IMR-90 (cell line): Measurements from ENCODE around the gene SYT5. TPM values are rescaled to one million over a fixed set of nuclear protein-coding genes. Genes with fewer than 3 reads are reported as not detected.

ENCODE experiments used
- ATAC-seq: fragments of 200-7000 bp; cut with Tn5 transposase; 2 replicates; pipeline ENCODE4 v1.9.1; 2020; ENCODE audit warnings: low read depth, mild to moderate bottlenecking, moderate library complexity
- BruUV-seq: library from RNA; stranded (reverse); fragments of 400-500 nt; replicated peaks from 2 replicates; lab custom pipeline; 2021; lab: Mats Ljungman, UMichigan
- CTCF ChIA-PET: fragments of 300-600 bp; formaldehyde crosslinking; extraction: SDS; loops from one replicate; lab custom pipeline; 2021; ENCODE audit warnings: antibody characterized with exemption; lab: Yijun Ruan, JAX
- POLR2A ChIA-PET: fragments of 300-600 bp; sonication (Branson Sonifier 250); formaldehyde crosslinking; loops from one replicate; lab custom pipeline; 2022; ENCODE audit warnings: antibody characterized with exemption; ENCODE audit not compliant: unreplicated experiment; lab: Charles Lee
- DNase-seq: peaks from one replicate; pipeline ENCODE4 v3.0.0; 2013
- H2AFZ ChIP-seq: replicated peaks from 2 replicates; pipeline ENCODE3; 2013; ENCODE audit warnings: low read length, mild to moderate bottlenecking; ENCODE audit not compliant: poor library complexity
- H2AK5ac ChIP-seq: 2 replicates; pipeline ENCODE4 v1.6.1; 2013; ENCODE audit warnings: low read depth, low read length, inconsistent platforms
- H2AK9ac ChIP-seq: replicated peaks from 2 replicates; pipeline ENCODE3; 2013; ENCODE audit warnings: mild to moderate bottlenecking, low read depth, low read length, moderate library complexity; ENCODE audit not compliant: poor library complexity
- H2BK120ac ChIP-seq: 2 replicates; pipeline ENCODE4 v1.6.1; 2013; ENCODE audit warnings: low read depth, low read length, inconsistent platforms
- H2BK15ac ChIP-seq: 3 replicates; pipeline ENCODE4 v1.6.1; 2013; ENCODE audit warnings: low read depth, low read length, inconsistent platforms
- H2BK20ac ChIP-seq: 2 replicates; pipeline ENCODE4 v1.6.1; 2013; ENCODE audit warnings: low read depth, mild to moderate bottlenecking, inconsistent platforms, low read length, moderate library complexity
- H2BK5ac ChIP-seq: 2 replicates; pipeline ENCODE4 v1.6.1; 2013; ENCODE audit warnings: mild to moderate bottlenecking, low read depth, low read length, inconsistent platforms; ENCODE audit not compliant: poor library complexity, severe bottlenecking
- H3K14ac ChIP-seq: replicated peaks from 2 replicates; pipeline ENCODE4 v1.6.1; 2013; ENCODE audit warnings: low read depth, low read length, inconsistent platforms
- H3K18ac ChIP-seq: 2 replicates; pipeline ENCODE4 v1.6.1; 2013; ENCODE audit warnings: low read depth, low read length, control low read depth
- H3K23ac ChIP-seq: 2 replicates; pipeline ENCODE4 v1.6.1; 2013; ENCODE audit warnings: low read depth, low read length, inconsistent platforms
- H3K27ac ChIP-seq: 2 replicates; pipeline ENCODE4 v1.5.1; 2013; ENCODE audit warnings: mild to moderate bottlenecking, control low read depth, low read length; ENCODE audit not compliant: insufficient read depth
- H3K27me3 ChIP-seq: 2 replicates; pipeline ENCODE4 v1.6.1; 2013; ENCODE audit warnings: low read length; ENCODE audit not compliant: control insufficient read depth, insufficient read depth
- H3K36me3 ChIP-seq: 2 replicates; pipeline ENCODE4 v1.6.1; 2013; ENCODE audit warnings: low read length, mixed read lengths; ENCODE audit not compliant: control insufficient read depth, insufficient read depth
- H3K4ac ChIP-seq: 2 replicates; pipeline ENCODE4 v1.6.1; 2013; ENCODE audit warnings: low read depth, low read length, inconsistent platforms
- H3K4me1 ChIP-seq: 2 replicates; pipeline ENCODE4 v1.6.1; 2013; ENCODE audit warnings: low read length, mixed read lengths; ENCODE audit not compliant: control insufficient read depth, insufficient read depth
- H3K4me2 ChIP-seq: 2 replicates; pipeline ENCODE4 v1.6.1; 2013; ENCODE audit warnings: low read depth, mild to moderate bottlenecking, control low read depth, low read length, moderate library complexity
- H3K4me3 ChIP-seq: 2 replicates; pipeline ENCODE4 v1.5.1; 2013; ENCODE audit warnings: low read depth, mild to moderate bottlenecking, control low read depth, low read length, moderate library complexity; ENCODE audit not compliant: insufficient read depth
- H3K56ac ChIP-seq: 2 replicates; pipeline ENCODE4 v1.6.1; 2013; ENCODE audit warnings: low read length, inconsistent platforms; ENCODE audit not compliant: insufficient read depth; ENCODE audit errors: extremely low read depth
- H3K79me1 ChIP-seq, 2 experiments: 2 replicates each; pipeline ENCODE4 v1.6.1; 2013; ENCODE audit warnings: low read length in 2 of 2, inconsistent platforms in 1 of 2, low read depth in 1 of 2
- H3K9ac ChIP-seq: 2 replicates; pipeline ENCODE4 v1.6.1; 2013; ENCODE audit warnings: low read depth, low read length, control low read depth
- H3K9me1 ChIP-seq: 2 replicates; pipeline ENCODE4 v1.6.1; 2013; ENCODE audit warnings: low read length, inconsistent platforms; ENCODE audit not compliant: insufficient read depth
- H3K9me3 ChIP-seq: 2 replicates; pipeline ENCODE4 v1.6.1; 2013; ENCODE audit warnings: low read length; ENCODE audit not compliant: control insufficient read depth, insufficient read depth
- H4K20me1 ChIP-seq: 2 replicates; pipeline ENCODE4 v1.6.1; 2013; ENCODE audit warnings: low read length, inconsistent platforms; ENCODE audit not compliant: insufficient read depth
- H4K5ac ChIP-seq: 2 replicates; pipeline ENCODE4 v1.6.1; 2013; ENCODE audit warnings: mild to moderate bottlenecking, low read depth, low read length, control low read depth
- H4K8ac ChIP-seq, 2 experiments: 2 replicates each; pipeline ENCODE4 v1.6.1; 2013; ENCODE audit warnings: low read depth in 2 of 2, low read length in 2 of 2, control low read depth in 1 of 2, inconsistent platforms in 1 of 2
- H4K91ac ChIP-seq: 2 replicates; pipeline ENCODE4 v1.6.1; 2013; ENCODE audit warnings: low read depth, low read length, inconsistent platforms; ENCODE audit not compliant: insufficient read depth
- NFE2L2 ChIP-seq: fragments of 150-350 bp; IDR thresholded peaks from 2 replicates; pipeline ENCODE4 v1.6.1; 2016; ENCODE audit warnings: low read depth, mild to moderate bottlenecking, low read length
- POLR2A ChIP-seq: IDR thresholded peaks from 2 replicates; pipeline ENCODE4 v1.6.1; 2012; ENCODE audit warnings: mild to moderate bottlenecking, low read depth, low read length
- RAD21 ChIP-seq: IDR thresholded peaks from 2 replicates; pipeline ENCODE4 v1.6.1; 2012; ENCODE audit warnings: low read length, improper control_type of control experiment
- RCOR1 ChIP-seq: IDR thresholded peaks from 2 replicates; pipeline ENCODE4 v1.6.1; 2012; ENCODE audit warnings: mild to moderate bottlenecking, low read length, improper control_type of control experiment; ENCODE audit not compliant: insufficient replicate concordance
- RFX5 ChIP-seq: IDR thresholded peaks from 2 replicates; pipeline ENCODE4 v1.8.0; 2012; ENCODE audit warnings: low read depth, mild to moderate bottlenecking, low read length, moderate library complexity
- SMC3 ChIP-seq: fragments of 150-350 bp; IDR thresholded peaks from 2 replicates; pipeline ENCODE4 v1.6.1; 2016; ENCODE audit warnings: low read depth, mild to moderate bottlenecking, antibody characterized with exemption, low read length, moderate library complexity
- WGBS, 2 experiments: methylation state at CpG; one replicate each; pipeline versions ENCODE4 v1.1.5 to v1.1.7; 2013; ENCODE audit warnings: missing lambda C conversion rate in 2 of 2; ENCODE audit not compliant: insufficient read length in 1 of 2; ENCODE audit errors: extremely low coverage in 2 of 2; 5-methylcytosine and 5-hydroxymethylcytosine counted together
- dilution Hi-C: fragments of 300-500 bp; cut with HindIII; formaldehyde crosslinking; loops from one replicate; pipeline ENCODE4 v1.14.3; 2018; ENCODE audit warnings: low sequenced_read_pairs; ENCODE audit not compliant: unreplicated experiment
- in situ Hi-C: fragments of 300-500 bp; cut with MboI; formaldehyde crosslinking; loops from 3 replicates; pipeline ENCODE4 v1.14.3; 2019; ENCODE audit warnings: low sequenced_read_pairs, inconsistent platforms, mixed read lengths
- intact Hi-C: fragments of 100-400 bp; cut with micrococcal nuclease; formaldehyde crosslinking; loops from 2 replicates; pipeline ENCODE4 v1.10.0; 2022
- polyA plus RNA-seq, 3 experiments: library from polyadenylated mRNA; depleted of rRNA; stranded (reverse); fragments of >200 nt; gene quantifications; 2 replicates each; pipeline ENCODE4 v1.2.3, GENCODE V29; 2012; ENCODE audit warnings: low replicate concordance in 1 of 3
- total RNA-seq: library from RNA; depleted of rRNA; stranded (reverse); fragments of >200 nt; gene quantifications from 2 replicates; pipeline ENCODE4 v1.2.3, GENCODE V29; 2012

SYT5 gene
- total and polyA plus RNA-seq, 2 of the 4 experiments (the other 2 are of a cell fraction), result under 0.01 to 0.15 TPM

- dilution Hi-C loops (no loop called here), intact Hi-C loops (no loop called here), in situ Hi-C loops (no loop called here)
- H2AFZ ChIP-seq, result no peak overlapping the region
- no peak overlapping the region for H3K4ac ChIP-seq
- H3K4me3 ChIP-seq, result no peak overlapping the region
- no peak overlapping the region for H3K4me2 ChIP-seq
- no peak overlapping the region for H4K91ac ChIP-seq
- H3K9me3 ChIP-seq, result no peaks in the 10 kb centered on the region
- no peak overlapping the region for H4K5ac ChIP-seq
- H3K79me1 ChIP-seq, result peaks cover 0 to 3% of the 10 kb centered on the region in 2 experiments; a peak in 1 of 4 replicates
- H3K4me1 ChIP-seq, result no peaks in the 10 kb centered on the region
- H3K56ac ChIP-seq, result no peak overlapping the region
- no peak overlapping the region for H2AK9ac ChIP-seq
- H3K9me1 ChIP-seq, result 0 out of 2 replicates have a peak, but pooled peaks cover 6% of the 10 kb centered on the region
- no peak overlapping the region for H2BK120ac ChIP-seq
- WGBS, 2 experiments, result 96% methylated on average over 15 of the region's 25 CpGs; no CpG with 5 or more reads in 1 of the 2 experiments
- peaks cover 11% of the 10 kb centered on the region for H4K20me1 ChIP-seq
- no peak overlapping the region for H3K9ac ChIP-seq
- POLR2A ChIA-PET, result no interaction called here
- no peaks in the 10 kb centered on the region for H3K27me3 ChIP-seq
- no peak overlapping the region for H3K14ac ChIP-seq
- CTCF ChIA-PET, result no interaction called here
- TF ChIP-seq POLR2A (no peak), NFE2L2 (no peak), SMC3 (no peak), RAD21 (no peak), RCOR1 (no peak), RFX5 (no peak)
- H2BK20ac ChIP-seq, result no peak overlapping the region
- H3K23ac ChIP-seq, result no peak overlapping the region
- no peak overlapping the region for H3K27ac ChIP-seq
- no peak overlapping the region for H4K8ac ChIP-seq
- H2BK5ac ChIP-seq, result no peak overlapping the region
- BruUV-seq, result no TSS peak
- ATAC-seq (no peak), DNase-seq (no peak)
- H2BK15ac ChIP-seq, result no peak overlapping the region
- H3K36me3 ChIP-seq, result peaks cover 45% of the 10 kb centered on the region
- no peak overlapping the region for H2AK5ac ChIP-seq
- H3K18ac ChIP-seq, result no peak overlapping the region
These were observed 47.3 kb upstream of the SYT5 start for GRCh38 chr19:55227241-55228014.
